ENCODE measurements around the gene SELENOH. TPM values are rescaled to one million over a fixed set of nuclear protein-coding genes. Genes with fewer than 3 reads are reported as not detected.

The SELENOH gene
- total and polyA plus RNA-seq, 9 of the 15 experiments (the other 6 are each of a cell fraction or from before 2014, with no cell fraction given) = 16.6 to 299 (median 118) TPM

- TF ChIP-seq CTCFL (IDR thresholded peaks at IDR 0.05; ENCODE audit: borderline replicate concordance, insufficient read depth, low read depth, low read length, poor library complexity, severe bottlenecking) (no peak), ZNF316 (IDR thresholded peaks at IDR 0.05) (no peak), ESRRB (CRISPR knock-in tag; IDR thresholded peaks at IDR 0.05; ENCODE audit: borderline replicate concordance) (no peak), ARID1B (IDR thresholded peaks at IDR 0.05) (peak; percentile 90), DLX4 (CRISPR knock-in tag; IDR thresholded peaks at IDR 0.05) (no peak), CEBPG (CRISPR knock-in tag; IDR thresholded peaks at IDR 0.05) (no peak), CEBPG (tag; conservative IDR thresholded peaks at IDR 0.05 in 1 of 2, IDR thresholded peaks at IDR 0.05 in 1 of 2) (no peak), CBX1 (IDR thresholded peaks at IDR 0.05; ENCODE audit: low read depth) (no peak), CSDE1 (IDR thresholded peaks at IDR 0.05) (no peak), HMG20B (CRISPR knock-in tag; IDR thresholded peaks at IDR 0.05) (no peak), ZFP36 (IDR thresholded peaks at IDR 0.05; ENCODE audit: low read depth, low read length, partially characterized antibody) (no peak), TGIF2 (CRISPR knock-in tag; IDR thresholded peaks at IDR 0.05) (no peak), SMAD4 (CRISPR knock-in tag; conservative IDR thresholded peaks at IDR 0.05) (0 out of 2 replicates have a peak, but pooled peaks have one; percentile 41), NR3C1 (CRISPR knock-in tag; IDR thresholded peaks at IDR 0.05) (no peak), CTBP1 (IDR thresholded peaks at IDR 0.05; ENCODE audit: borderline replicate concordance) (peak; percentile 80; the same call in 1 of the 2 replicates), DPF2 (IDR thresholded peaks at IDR 0.05) (peak; percentile 60), RBM14 (IDR thresholded peaks at IDR 0.05; ENCODE audit: borderline replicate concordance, insufficient read depth, low read depth, low read length) (no peak), SFPQ (IDR thresholded peaks at IDR 0.05; ENCODE audit: low read depth, low read length) (no peak), SNRNP70 (optimal IDR thresholded peaks at IDR 0.05; ENCODE audit: low read depth, low read length) (no peak), HINFP (tag; conservative IDR thresholded peaks at IDR 0.05; ENCODE audit: low read depth) (no peak), KDM2B (CRISPR knock-in tag; IDR thresholded peaks at IDR 0.05) (no peak), BRD9 (IDR thresholded peaks at IDR 0.05; ENCODE audit: low read depth, partially characterized antibody) (no peak), EWSR1 (IDR thresholded peaks at IDR 0.05; ENCODE audit: borderline replicate concordance, low read depth, partially characterized antibody) (no peak)
These were observed 23.7 kb downstream of the SELENOH start (continued) for GRCh38 chr11:57764972-57765371.

Data from K562 (cell line).